GM23338 (cell line): Measurements from ENCODE around the gene FNDC3B. TPM values are rescaled to one million over a fixed set of nuclear protein-coding genes. Genes with fewer than 3 reads are reported as not detected.

Experiments
- ATAC-seq: fragments of 200-7000 bp; cut with Tn5 transposase; 3 replicates; pipeline ENCODE4 v1.9.1; 2020
- DNase-seq: peaks from one replicate; pipeline ENCODE4 v3.0.0-alpha.2; 2015; ENCODE audit warnings: low spot score
- H2AFZ ChIP-seq: fragments of 200-600 bp; sonication (generic); 2 replicates; pipeline ENCODE4 v1.8.0; 2016; ENCODE audit warnings: antibody characterized with exemption, mild to moderate bottlenecking, moderate library complexity
- H3F3A ChIP-seq: fragments of 200-600 bp; sonication (generic); replicated peaks from 2 replicates; pipeline ENCODE4 v1.8.0; 2017; ENCODE audit warnings: antibody characterized with exemption, mixed run types, low read depth
- H3K27ac ChIP-seq: fragments of 200-600 bp; sonication (generic); 2 replicates; pipeline ENCODE4 v1.6.1; 2016; ENCODE audit warnings: low read depth
- H3K27me3 ChIP-seq: fragments of 200-600 bp; sonication (generic); 2 replicates; pipeline ENCODE4 v1.8.0; 2016; ENCODE audit warnings: mild to moderate bottlenecking, mixed run types, moderate library complexity; ENCODE audit not compliant: insufficient read depth
- H3K36me3 ChIP-seq: fragments of 200-600 bp; sonication (generic); 2 replicates; pipeline ENCODE4 v1.8.0; 2016; ENCODE audit warnings: mild to moderate bottlenecking; ENCODE audit not compliant: insufficient read depth
- H3K4me1 ChIP-seq: fragments of 200-600 bp; sonication (generic); 2 replicates; pipeline ENCODE4 v1.8.0; 2016; ENCODE audit warnings: mild to moderate bottlenecking, moderate library complexity; ENCODE audit not compliant: insufficient read depth
- H3K4me2 ChIP-seq: fragments of 200-600 bp; sonication (generic); 2 replicates; pipeline ENCODE4 v1.7.1; 2017; ENCODE audit warnings: mixed run types
- H3K4me3 ChIP-seq: fragments of 200-600 bp; sonication (generic); 2 replicates; pipeline ENCODE4 v1.6.1; 2016; ENCODE audit warnings: mixed run types
- H3K79me2 ChIP-seq: fragments of 200-600 bp; sonication (generic); replicated peaks from 2 replicates; pipeline ENCODE4 v1.8.0; 2017; ENCODE audit warnings: mild to moderate bottlenecking; ENCODE audit not compliant: insufficient read depth
- H3K9me2 ChIP-seq: fragments of 200-600 bp; sonication (generic); 2 replicates; pipeline ENCODE4 v1.8.0; 2017; ENCODE audit not compliant: insufficient read depth
- H4K20me1 ChIP-seq: fragments of 200-600 bp; sonication (generic); replicated peaks from 2 replicates; pipeline ENCODE4 v1.8.0; 2017; ENCODE audit warnings: mild to moderate bottlenecking; ENCODE audit not compliant: insufficient read depth
- H3K27ac Mint-ChIP-seq: 2 replicates; pipeline ENCODE4 v1.8.0; 2020; ENCODE audit warnings: inconsistent platforms, mild to moderate bottlenecking, moderate library complexity, mixed read lengths
- H3K27me3 Mint-ChIP-seq: 3 replicates; pipeline ENCODE4 v1.8.0; 2022; ENCODE audit warnings: low read depth, mild to moderate bottlenecking, moderate library complexity, mixed read lengths, inconsistent platforms; ENCODE audit not compliant: insufficient read depth, poor library complexity
- H3K36me3 Mint-ChIP-seq: 3 replicates; pipeline ENCODE4 v1.8.0; 2021; ENCODE audit warnings: low read depth, mild to moderate bottlenecking, inconsistent platforms, moderate library complexity, mixed read lengths
- H3K4me1 Mint-ChIP-seq: 3 replicates; pipeline ENCODE4 v1.8.0; 2020; ENCODE audit warnings: mild to moderate bottlenecking, inconsistent platforms, mixed read lengths
- H3K4me3 Mint-ChIP-seq: 3 replicates; pipeline ENCODE4 v1.8.0; 2021; ENCODE audit warnings: moderate library complexity, mild to moderate bottlenecking, inconsistent platforms, mixed read lengths
- H3K9me3 Mint-ChIP-seq: 3 replicates; pipeline ENCODE4 v1.8.0; 2020; ENCODE audit warnings: moderate library complexity, mild to moderate bottlenecking, inconsistent platforms, mixed read lengths
- CREB1 ChIP-seq: fragments of 250-450 bp; sonication (Bioruptor Pico); IDR thresholded peaks from 2 replicates; pipeline ENCODE4 v1.5.0; 2020; ENCODE audit warnings: low read depth, mild to moderate bottlenecking, moderate library complexity
- EZH2 ChIP-seq: fragments of 200-600 bp; sonication (generic); IDR thresholded peaks from one replicate; pipeline ENCODE4 v1.8.0; 2017; ENCODE audit warnings: antibody characterized with exemption, mild to moderate bottlenecking, low read depth; ENCODE audit not compliant: unreplicated experiment
- EZH2phosphoT487 ChIP-seq: fragments of 200-600 bp; sonication (generic); IDR thresholded peaks from one replicate; pipeline ENCODE4 v1.8.1; 2018; ENCODE audit warnings: antibody characterized with exemption; ENCODE audit not compliant: unreplicated experiment
- JUNB ChIP-seq: IDR thresholded peaks from one replicate; pipeline ENCODE4 v1.6.1; 2016; ENCODE audit warnings: antibody characterized with exemption; ENCODE audit not compliant: unreplicated experiment
- NANOG ChIP-seq: IDR thresholded peaks from 2 replicates; pipeline ENCODE4 v1.6.1; 2016; ENCODE audit warnings: antibody characterized with exemption, borderline replicate concordance
- POLR2AphosphoS5 ChIP-seq: IDR thresholded peaks from 2 replicates; pipeline ENCODE4 v1.6.1; 2016; ENCODE audit warnings: antibody characterized with exemption, low read depth
- STAT1 ChIP-seq: IDR thresholded peaks from one replicate; pipeline ENCODE4 v1.6.1; 2016; ENCODE audit warnings: antibody characterized with exemption; ENCODE audit not compliant: unreplicated experiment
- ZNF114 ChIP-seq: fragments of 250-450 bp; sonication (Bioruptor Pico); IDR thresholded peaks from 2 replicates; pipeline ENCODE4 v1.5.0; 2020; ENCODE audit warnings: mild to moderate bottlenecking, moderate library complexity
- ZNF331 ChIP-seq: fragments of 250-450 bp; sonication (Bioruptor Pico); IDR thresholded peaks from 2 replicates; pipeline ENCODE4 v1.5.0; 2020; ENCODE audit warnings: low read depth, mild to moderate bottlenecking, moderate library complexity
- polyA plus RNA-seq: library from polyadenylated mRNA; unstranded; fragments of >200 nt; fragmentation: Nextera tagmentation; extraction: Ambion mirVana; gene quantifications from 2 replicates; pipeline ENCODE4 v1.2.1, GENCODE V29; 2016
- total RNA-seq: library from RNA; depleted of rRNA; stranded (reverse); fragments of >200 nt; shearing (Covaris generic); gene quantifications from 2 replicates; pipeline ENCODE4 v1.2.3, GENCODE V29; 2014
- TF ChIP-seq, protein P1 (sequence below): fragments of 250-450 bp; sonication (Bioruptor Pico); IDR thresholded peaks from 2 replicates; pipeline ENCODE4 v1.5.0; 2020; ENCODE audit warnings: mild to moderate bottlenecking, moderate library complexity
- TF ChIP-seq, protein P2 (sequence below), 2 experiments: fragments of 200-600 bp in 1 of 2; sonication (generic) in 1 of 2; conservative IDR thresholded peaks; 2 replicates each; pipeline versions ENCODE4 v1.5.1 to v1.6.1; 2016 to 2017; ENCODE audit warnings: antibody characterized with exemption in 2 of 2, low read depth in 2 of 2, mild to moderate bottlenecking in 2 of 2, moderate library complexity in 1 of 2
- TF ChIP-seq, protein P3 (sequence below): IDR thresholded peaks from 2 replicates; pipeline ENCODE4 v1.6.1; 2016; ENCODE audit warnings: antibody characterized with exemption
- TF ChIP-seq, protein P4 (sequence below): IDR thresholded peaks from one replicate; pipeline ENCODE4 v1.6.1; 2018; ENCODE audit warnings: antibody characterized with exemption; ENCODE audit not compliant: unreplicated experiment

The FNDC3B gene
- total and polyA plus RNA-seq, 2 experiments from 2014 or later = 19.1 to 55.4 TPM

DNA sequence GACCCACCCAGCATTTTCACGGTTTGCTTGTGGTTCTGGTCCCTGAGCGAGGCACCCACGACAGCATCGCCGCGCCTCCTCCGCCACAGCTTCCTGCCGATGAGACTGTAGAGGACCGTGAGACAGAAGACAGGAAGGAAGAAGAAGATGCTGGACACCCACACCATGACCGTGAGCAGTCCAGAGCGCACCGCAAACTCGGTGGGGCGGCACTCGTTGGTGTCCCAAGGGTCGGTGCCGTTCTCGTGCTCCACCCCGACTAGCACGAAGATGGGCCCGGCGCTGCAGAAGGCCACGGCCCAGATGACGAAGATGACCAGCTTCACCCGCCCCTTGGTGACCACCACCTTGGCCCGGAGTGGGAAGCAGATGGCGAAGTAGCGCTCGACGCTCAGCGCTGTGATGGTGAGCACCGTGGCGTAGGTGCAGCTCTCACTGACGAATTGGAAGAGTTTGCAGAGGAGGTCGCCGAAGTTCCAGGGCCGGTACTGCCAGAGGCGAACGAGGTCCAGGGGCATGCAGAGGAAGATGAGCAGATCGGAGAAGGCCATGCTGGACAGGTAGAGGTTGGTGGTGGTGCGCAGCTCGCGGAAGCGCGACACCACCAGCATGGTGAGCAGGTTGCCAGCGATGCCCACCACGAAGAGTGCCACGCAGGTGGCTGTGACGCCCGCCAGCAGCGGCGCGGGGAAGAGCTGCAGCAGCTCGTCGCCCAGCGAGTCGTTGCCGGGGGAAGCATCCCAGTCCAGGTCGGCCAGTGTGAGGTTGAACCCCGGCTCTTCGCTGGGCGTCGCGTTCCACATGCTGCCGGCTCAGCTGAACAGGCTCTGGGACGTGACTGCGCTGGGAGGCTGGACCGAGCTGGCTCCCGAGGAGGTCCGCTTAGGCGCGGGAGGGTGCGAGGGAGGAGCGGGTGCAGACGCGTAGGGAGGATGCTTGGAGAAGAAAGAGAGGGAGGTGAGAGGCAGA, 408.5 kb downstream of the FNDC3B start, which contains the start of gene GHSR:
Gene GHSR (minus strand): TSS at position 846 of the 969 bp plus-strand sequence. CDS start 43 bp downstream, at position 803.
- peak within 1 kb of the TSS; percentile 55 for H3K4me3 ChIP-seq
- peak; percentile 51 for DNase-seq
- no peaks in the 10 kb centered on the region for H3K36me3 ChIP-seq
- peak; percentile 54 for ATAC-seq
- peaks cover 4% of the 10 kb centered on the region; the same call in 2 of the 3 replicates for H3K9me3 Mint-ChIP-seq
- peak within 1 kb of the TSS; percentile 58 for H2AFZ ChIP-seq
- H3K4me3 Mint-ChIP-seq = peak within 1 kb of the TSS; percentile 71
- H3K4me1 Mint-ChIP-seq = peaks cover 22% of the 10 kb centered on the region
- H3K36me3 Mint-ChIP-seq = peaks cover 7% of the 10 kb centered on the region; the same call in 1 of the 3 replicates
- H3F3A ChIP-seq = no peaks in the 10 kb centered on the region
- H3K27me3 Mint-ChIP-seq = peaks cover 46% of the 10 kb centered on the region
- peak within 1 kb of the TSS; percentile 87 for H3K4me2 ChIP-seq
- TF ChIP-seq, protein P1, sequence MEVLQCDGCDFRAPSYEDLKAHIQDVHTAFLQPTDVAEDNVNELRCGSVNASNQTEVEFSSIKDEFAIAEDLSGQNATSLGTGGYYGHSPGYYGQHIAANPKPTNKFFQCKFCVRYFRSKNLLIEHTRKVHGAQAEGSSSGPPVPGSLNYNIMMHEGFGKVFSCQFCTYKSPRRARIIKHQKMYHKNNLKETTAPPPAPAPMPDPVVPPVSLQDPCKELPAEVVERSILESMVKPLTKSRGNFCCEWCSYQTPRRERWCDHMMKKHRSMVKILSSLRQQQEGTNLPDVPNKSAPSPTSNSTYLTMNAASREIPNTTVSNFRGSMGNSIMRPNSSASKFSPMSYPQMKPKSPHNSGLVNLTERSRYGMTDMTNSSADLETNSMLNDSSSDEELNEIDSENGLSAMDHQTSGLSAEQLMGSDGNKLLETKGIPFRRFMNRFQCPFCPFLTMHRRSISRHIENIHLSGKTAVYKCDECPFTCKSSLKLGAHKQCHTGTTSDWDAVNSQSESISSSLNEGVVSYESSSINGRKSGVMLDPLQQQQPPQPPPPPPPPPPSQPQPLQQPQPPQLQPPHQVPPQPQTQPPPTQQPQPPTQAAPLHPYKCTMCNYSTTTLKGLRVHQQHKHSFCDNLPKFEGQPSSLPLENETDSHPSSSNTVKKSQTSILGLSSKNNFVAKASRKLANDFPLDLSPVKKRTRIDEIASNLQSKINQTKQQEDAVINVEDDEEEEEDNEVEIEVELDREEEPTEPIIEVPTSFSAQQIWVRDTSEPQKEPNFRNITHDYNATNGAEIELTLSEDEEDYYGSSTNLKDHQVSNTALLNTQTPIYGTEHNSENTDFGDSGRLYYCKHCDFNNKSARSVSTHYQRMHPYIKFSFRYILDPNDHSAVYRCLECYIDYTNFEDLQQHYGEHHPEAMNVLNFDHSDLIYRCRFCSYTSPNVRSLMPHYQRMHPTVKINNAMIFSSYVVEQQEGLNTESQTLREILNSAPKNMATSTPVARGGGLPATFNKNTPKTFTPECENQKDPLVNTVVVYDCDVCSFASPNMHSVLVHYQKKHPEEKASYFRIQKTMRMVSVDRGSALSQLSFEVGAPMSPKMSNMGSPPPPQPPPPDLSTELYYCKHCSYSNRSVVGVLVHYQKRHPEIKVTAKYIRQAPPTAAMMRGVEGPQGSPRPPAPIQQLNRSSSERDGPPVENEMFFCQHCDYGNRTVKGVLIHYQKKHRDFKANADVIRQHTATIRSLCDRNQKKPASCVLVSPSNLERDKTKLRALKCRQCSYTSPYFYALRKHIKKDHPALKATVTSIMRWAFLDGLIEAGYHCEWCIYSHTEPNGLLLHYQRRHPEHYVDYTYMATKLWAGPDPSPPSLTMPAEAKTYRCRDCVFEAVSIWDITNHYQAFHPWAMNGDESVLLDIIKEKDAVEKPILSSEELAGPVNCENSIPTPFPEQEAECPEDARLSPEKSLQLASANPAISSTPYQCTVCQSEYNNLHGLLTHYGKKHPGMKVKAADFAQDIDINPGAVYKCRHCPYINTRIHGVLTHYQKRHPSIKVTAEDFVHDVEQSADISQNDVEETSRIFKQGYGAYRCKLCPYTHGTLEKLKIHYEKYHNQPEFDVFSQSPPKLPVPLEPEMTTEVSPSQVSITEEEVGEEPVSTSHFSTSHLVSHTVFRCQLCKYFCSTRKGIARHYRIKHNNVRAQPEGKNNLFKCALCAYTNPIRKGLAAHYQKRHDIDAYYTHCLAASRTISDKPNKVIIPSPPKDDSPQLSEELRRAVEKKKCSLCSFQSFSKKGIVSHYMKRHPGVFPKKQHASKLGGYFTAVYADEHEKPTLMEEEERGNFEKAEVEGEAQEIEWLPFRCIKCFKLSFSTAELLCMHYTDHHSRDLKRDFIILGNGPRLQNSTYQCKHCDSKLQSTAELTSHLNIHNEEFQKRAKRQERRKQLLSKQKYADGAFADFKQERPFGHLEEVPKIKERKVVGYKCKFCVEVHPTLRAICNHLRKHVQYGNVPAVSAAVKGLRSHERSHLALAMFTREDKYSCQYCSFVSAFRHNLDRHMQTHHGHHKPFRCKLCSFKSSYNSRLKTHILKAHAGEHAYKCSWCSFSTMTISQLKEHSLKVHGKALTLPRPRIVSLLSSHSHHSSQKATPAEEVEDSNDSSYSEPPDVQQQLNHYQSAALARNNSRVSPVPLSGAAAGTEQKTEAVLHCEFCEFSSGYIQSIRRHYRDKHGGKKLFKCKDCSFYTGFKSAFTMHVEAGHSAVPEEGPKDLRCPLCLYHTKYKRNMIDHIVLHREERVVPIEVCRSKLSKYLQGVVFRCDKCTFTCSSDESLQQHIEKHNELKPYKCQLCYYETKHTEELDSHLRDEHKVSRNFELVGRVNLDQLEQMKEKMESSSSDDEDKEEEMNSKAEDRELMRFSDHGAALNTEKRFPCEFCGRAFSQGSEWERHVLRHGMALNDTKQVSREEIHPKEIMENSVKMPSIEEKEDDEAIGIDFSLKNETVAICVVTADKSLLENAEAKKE (CRISPR knock-in tag) = no peak
- TF ChIP-seq CREB1 (CRISPR knock-in tag) = peak; percentile 4; the same call in 1 of the 2 replicates
- TF ChIP-seq JUNB = no peak
- TF ChIP-seq, protein P2, sequence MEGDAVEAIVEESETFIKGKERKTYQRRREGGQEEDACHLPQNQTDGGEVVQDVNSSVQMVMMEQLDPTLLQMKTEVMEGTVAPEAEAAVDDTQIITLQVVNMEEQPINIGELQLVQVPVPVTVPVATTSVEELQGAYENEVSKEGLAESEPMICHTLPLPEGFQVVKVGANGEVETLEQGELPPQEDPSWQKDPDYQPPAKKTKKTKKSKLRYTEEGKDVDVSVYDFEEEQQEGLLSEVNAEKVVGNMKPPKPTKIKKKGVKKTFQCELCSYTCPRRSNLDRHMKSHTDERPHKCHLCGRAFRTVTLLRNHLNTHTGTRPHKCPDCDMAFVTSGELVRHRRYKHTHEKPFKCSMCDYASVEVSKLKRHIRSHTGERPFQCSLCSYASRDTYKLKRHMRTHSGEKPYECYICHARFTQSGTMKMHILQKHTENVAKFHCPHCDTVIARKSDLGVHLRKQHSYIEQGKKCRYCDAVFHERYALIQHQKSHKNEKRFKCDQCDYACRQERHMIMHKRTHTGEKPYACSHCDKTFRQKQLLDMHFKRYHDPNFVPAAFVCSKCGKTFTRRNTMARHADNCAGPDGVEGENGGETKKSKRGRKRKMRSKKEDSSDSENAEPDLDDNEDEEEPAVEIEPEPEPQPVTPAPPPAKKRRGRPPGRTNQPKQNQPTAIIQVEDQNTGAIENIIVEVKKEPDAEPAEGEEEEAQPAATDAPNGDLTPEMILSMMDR (conservative IDR thresholded peaks at IDR 0.05; ENCODE audit: low read depth in 2 of 2) = no peak
- TF ChIP-seq ZNF114 (CRISPR knock-in tag) = no peak
- TF ChIP-seq STAT1 = no peak
- no peak for TF ChIP-seq NANOG
- peak; percentile 53 for TF ChIP-seq EZH2
- TF ChIP-seq, protein P3, sequence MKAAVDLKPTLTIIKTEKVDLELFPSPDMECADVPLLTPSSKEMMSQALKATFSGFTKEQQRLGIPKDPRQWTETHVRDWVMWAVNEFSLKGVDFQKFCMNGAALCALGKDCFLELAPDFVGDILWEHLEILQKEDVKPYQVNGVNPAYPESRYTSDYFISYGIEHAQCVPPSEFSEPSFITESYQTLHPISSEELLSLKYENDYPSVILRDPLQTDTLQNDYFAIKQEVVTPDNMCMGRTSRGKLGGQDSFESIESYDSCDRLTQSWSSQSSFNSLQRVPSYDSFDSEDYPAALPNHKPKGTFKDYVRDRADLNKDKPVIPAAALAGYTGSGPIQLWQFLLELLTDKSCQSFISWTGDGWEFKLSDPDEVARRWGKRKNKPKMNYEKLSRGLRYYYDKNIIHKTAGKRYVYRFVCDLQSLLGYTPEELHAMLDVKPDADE = no peak
- TF ChIP-seq ZNF331 (CRISPR knock-in tag) = no peak
- TF ChIP-seq POLR2AphosphoS5 = no peak
- TF ChIP-seq EZH2phosphoT487 = no peak
- TF ChIP-seq, protein P4, sequence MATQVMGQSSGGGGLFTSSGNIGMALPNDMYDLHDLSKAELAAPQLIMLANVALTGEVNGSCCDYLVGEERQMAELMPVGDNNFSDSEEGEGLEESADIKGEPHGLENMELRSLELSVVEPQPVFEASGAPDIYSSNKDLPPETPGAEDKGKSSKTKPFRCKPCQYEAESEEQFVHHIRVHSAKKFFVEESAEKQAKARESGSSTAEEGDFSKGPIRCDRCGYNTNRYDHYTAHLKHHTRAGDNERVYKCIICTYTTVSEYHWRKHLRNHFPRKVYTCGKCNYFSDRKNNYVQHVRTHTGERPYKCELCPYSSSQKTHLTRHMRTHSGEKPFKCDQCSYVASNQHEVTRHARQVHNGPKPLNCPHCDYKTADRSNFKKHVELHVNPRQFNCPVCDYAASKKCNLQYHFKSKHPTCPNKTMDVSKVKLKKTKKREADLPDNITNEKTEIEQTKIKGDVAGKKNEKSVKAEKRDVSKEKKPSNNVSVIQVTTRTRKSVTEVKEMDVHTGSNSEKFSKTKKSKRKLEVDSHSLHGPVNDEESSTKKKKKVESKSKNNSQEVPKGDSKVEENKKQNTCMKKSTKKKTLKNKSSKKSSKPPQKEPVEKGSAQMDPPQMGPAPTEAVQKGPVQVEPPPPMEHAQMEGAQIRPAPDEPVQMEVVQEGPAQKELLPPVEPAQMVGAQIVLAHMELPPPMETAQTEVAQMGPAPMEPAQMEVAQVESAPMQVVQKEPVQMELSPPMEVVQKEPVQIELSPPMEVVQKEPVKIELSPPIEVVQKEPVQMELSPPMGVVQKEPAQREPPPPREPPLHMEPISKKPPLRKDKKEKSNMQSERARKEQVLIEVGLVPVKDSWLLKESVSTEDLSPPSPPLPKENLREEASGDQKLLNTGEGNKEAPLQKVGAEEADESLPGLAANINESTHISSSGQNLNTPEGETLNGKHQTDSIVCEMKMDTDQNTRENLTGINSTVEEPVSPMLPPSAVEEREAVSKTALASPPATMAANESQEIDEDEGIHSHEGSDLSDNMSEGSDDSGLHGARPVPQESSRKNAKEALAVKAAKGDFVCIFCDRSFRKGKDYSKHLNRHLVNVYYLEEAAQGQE = no peak
- peaks cover 17% of the 10 kb centered on the region for H3K4me1 ChIP-seq
- no peaks in the 10 kb centered on the region for H4K20me1 ChIP-seq
- H3K9me2 ChIP-seq = no peaks in the 10 kb centered on the region
- no peaks in the 10 kb centered on the region for H3K79me2 ChIP-seq
- no peak within 1 kb of the TSS for H3K27ac Mint-ChIP-seq
- H3K27ac ChIP-seq = no peak within 1 kb of the TSS
- H3K27me3 ChIP-seq = peaks cover 75% of the 10 kb centered on the region
